Stimulated activated naive B cell treated with anti-CD40 and anti-IgM and Interleukin-4, amounts not matched to agents 10 μg/mL and 1 μg/mL and 100 μg/mL, for 72 hours (primary cell): Measurements from ENCODE around the gene ANKUB1.

ENCODE experiments used
- ATAC-seq, 2 donors: fragments of 150-1000 bp; cut with Tn5 transposase; replicated peaks; 2 replicates each; pipeline ENCODE4 v1.10.0; 2021; ENCODE audit warnings: moderate library complexity in 1 of 2
- DNase-seq: peaks from one replicate; pipeline ENCODE4 v3.0.0; 2021
- H3K27ac Mint-ChIP-seq: one replicate; pipeline ENCODE4 v1.8.0; 2022; ENCODE audit warnings: mild to moderate bottlenecking, mixed read lengths
- H3K27me3 Mint-ChIP-seq, 2 donors: one replicate each; pipeline ENCODE4 v1.8.0; 2022; ENCODE audit warnings: mixed read lengths in 2 of 2
- H3K36me3 Mint-ChIP-seq, 2 donors: one replicate each; pipeline ENCODE4 v1.8.0; 2022; ENCODE audit warnings: mixed read lengths in 2 of 2, mild to moderate bottlenecking in 1 of 2
- H3K4me1 Mint-ChIP-seq, 2 donors: one replicate each; pipeline ENCODE4 v1.8.0; 2022; ENCODE audit warnings: mixed read lengths in 2 of 2, mild to moderate bottlenecking in 1 of 2
- H3K4me3 Mint-ChIP-seq, 2 donors: one replicate each; pipeline ENCODE4 v1.8.0; 2022; ENCODE audit warnings: mild to moderate bottlenecking in 2 of 2, mixed read lengths in 2 of 2, moderate library complexity in 1 of 2
- H3K9me3 Mint-ChIP-seq, 2 donors: one replicate each; pipeline ENCODE4 v1.8.0; 2022; ENCODE audit warnings: mixed read lengths in 2 of 2, mild to moderate bottlenecking in 1 of 2

Gene ANKUB1

DNA sequence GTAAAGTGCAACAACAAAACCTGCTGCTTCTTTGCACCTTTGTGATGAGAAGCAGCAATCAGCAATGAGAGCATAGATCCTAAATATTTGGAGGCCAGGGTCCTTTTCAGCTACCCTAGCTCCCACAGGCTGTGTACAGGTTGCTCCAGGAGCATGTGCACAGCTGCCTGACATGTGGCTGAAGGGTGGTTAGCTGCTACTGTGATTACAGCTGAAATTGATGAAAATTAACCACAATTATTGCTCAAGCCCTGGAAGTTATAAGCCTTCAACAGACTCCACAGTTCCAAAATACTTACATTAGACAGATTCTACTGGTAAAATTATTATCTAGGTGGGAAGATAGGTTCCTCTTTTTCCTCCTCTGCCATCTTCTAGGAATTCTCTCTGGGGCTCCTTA, 68.6 kb downstream of the ANKUB1 start:
- ATAC-seq, result no peak

DNA sequence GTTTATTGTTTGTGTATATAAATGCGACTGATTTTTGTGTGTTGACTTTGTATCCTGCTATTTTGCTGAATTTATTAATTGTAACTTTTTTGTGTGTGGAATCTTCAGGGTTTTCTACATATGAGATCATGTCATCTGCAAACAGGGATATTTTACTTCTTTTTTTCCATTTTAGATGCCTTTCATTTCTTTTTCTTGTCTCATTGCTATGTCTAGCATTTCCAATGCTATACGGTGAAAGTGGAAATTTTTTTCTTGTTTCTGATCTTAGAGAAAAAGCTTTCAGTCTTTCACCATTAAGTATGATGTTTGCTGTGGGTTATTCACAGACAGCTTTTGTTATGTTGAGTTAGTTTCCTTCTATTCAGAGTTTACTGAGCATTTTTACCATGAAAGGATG, 71.4 kb downstream of the ANKUB1 start:
- ATAC-seq (no peak), DNase-seq (no peak)
- Mint-ChIP-seq H3K27me3 (no peaks in the 10 kb centered on the region), H3K9me3 (peaks cover 11 to 12% of the 10 kb centered on the region in 2 donors), H3K27ac (no peak overlapping the region), H3K4me3 (no peak overlapping the region), H3K4me1 (no peaks in the 10 kb centered on the region), H3K36me3 (peaks cover 15 to 32% of the 10 kb centered on the region in 2 donors)

More for the DNA sequence above, 68.6 kb downstream of the ANKUB1 start:
- Mint-ChIP-seq H3K36me3 (peaks cover 15 to 32% of the 10 kb centered on the region in 2 donors), H3K27ac (no peak overlapping the region), H3K9me3 (peaks cover 11 to 12% of the 10 kb centered on the region in 2 donors), H3K4me3 (no peak overlapping the region), H3K27me3 (no peaks in the 10 kb centered on the region), H3K4me1 (no peaks in the 10 kb centered on the region)
- no peak for DNase-seq

DNA sequence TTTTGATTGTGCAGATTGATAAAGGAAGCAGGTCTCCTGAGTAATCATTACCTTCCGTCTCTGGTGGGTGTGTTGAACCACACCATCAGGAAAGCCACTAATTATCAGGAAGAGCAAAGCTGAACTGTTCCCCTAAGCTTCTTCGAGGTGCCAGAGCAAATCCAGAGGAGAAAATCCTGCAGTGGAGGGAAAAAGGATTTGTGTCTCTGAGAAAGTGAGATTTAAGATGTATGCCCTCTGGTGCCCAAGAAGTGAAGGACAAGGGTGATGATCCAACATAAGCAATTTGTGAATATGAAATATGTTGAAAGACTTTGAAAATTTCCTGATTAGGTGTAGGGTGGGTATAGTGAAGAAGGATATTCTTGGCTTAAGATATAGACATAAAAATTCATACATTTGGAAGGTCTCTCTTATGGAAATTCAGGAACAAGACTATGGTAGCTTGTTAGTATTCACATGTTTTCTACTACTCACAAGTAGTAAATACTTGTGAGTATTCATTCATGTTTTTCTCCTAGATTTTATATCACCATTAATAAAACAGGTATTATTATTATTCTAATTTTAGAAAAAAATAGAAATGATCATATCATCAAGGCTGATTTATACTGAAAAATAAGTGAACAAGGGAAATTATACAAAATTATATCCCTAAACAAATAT, 74.8 kb downstream of the ANKUB1 start:
- Mint-ChIP-seq H3K27me3 (no peaks in the 10 kb centered on the region), H3K27ac (no peak overlapping the region), H3K4me1 (no peaks in the 10 kb centered on the region), H3K4me3 (no peak overlapping the region), H3K36me3 (peaks cover 2 to 12% of the 10 kb centered on the region in 2 donors), H3K9me3 (peaks cover 9 to 11% of the 10 kb centered on the region in 2 donors)
- DNase-seq (peak; percentile 3), ATAC-seq (no peak)

DNA sequence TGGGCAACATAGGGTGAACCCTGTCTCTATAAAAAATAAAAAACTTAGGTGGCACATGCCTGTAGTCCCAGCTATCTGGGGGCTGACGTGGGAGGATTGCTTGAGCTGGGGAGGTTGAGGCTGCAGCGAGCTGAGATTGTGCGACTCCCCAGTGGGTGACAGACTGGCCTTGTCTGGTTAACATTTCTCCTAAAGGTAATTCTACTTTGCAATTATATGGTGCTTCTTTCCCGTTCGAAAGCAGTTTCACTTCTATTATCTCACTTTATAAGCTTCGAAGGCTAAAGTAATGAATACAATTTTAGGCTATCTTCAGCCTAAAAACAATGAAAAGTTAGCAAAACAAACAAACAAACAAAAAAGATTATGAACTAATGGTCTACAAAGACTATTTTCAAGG, 75.4 kb downstream of the ANKUB1 start:
- Mint-ChIP-seq H3K36me3 (peaks cover 1 to 11% of the 10 kb centered on the region in 2 donors), H3K4me3 (no peak overlapping the region), H3K27me3 (no peaks in the 10 kb centered on the region), H3K4me1 (no peaks in the 10 kb centered on the region), H3K27ac (no peak overlapping the region), H3K9me3 (peaks cover 8 to 11% of the 10 kb centered on the region in 2 donors)
- ATAC-seq, result no peak
- no peak for DNase-seq

DNA sequence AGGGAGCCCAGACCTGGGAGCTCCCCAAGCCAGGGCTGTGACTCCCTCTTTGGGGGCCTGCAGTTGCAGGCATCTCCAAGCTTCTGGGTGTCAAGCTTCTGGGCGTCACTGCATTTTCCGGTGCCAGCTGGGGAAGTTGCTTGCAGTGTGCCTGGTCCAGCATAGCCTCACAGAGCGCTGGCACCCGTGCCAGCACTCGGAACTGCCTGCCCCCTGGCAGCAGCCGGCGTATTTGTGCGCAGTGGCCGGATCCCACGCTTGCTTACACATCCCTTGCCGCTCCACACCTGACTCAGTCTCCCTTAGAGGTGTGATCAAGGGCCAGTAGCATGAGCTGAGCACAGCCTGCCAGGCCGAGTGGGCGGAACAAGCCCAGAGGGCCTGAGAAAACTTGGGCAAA, 77.1 kb downstream of the ANKUB1 start:
- no peak overlapping the region for H3K4me3 Mint-ChIP-seq
- peaks cover 1 to 4% of the 10 kb centered on the region in 2 donors for H3K36me3 Mint-ChIP-seq
- H3K9me3 Mint-ChIP-seq, result no peaks in the 10 kb centered on the region
- DNase-seq, result no peak
- H3K27ac Mint-ChIP-seq, result no peak overlapping the region
- no peak for ATAC-seq
- H3K27me3 Mint-ChIP-seq, result no peaks in the 10 kb centered on the region
- no peaks in the 10 kb centered on the region for H3K4me1 Mint-ChIP-seq

DNA sequence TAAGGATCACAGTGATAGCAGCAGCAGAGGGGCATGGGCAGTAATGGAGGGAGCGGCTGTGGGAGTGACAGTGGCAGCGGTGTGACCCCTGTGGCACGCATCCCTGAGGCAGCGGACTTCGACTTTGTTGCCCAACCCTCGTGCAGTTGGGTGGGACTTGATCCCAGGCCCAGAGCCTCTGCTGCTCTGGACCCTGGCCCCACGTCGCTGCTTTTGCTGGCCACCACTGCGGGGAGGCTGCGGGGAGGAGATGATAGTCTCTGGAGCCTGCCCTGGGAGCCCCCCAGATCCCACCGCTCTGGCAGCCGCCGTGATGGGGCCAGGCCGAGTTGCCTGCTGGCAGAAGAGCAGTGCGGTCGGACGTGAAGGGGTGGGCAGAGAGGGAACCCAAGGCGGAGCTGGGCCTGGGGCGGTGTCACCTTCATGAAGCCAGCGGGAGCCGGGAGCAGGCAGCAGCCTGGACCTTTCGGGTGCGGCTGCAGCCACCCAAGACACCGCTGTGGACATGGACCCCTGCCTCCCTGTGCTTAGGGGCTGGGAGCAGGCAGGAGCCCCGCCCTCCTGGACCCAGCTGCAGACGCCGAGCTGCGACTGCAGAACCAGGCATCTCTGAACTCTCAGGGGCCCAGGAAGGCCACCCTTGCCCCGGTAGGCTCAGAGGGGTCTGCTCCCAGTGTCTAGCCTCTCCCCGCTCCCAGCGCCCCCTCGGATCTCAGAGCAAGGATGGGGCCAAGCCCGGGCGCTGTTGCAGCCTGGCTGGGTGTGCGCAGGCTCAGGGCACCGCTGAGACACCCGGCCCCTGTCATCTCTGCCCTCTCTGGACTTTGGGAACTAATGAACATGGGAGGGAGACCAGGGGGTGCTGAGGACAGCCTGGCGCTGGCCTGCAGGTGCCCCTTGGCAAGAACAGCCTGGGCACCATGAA, 78.4 kb downstream of the ANKUB1 start:
- no peak overlapping the region for H3K27ac Mint-ChIP-seq
- no peak overlapping the region for H3K4me3 Mint-ChIP-seq
- H3K4me1 Mint-ChIP-seq, result no peaks in the 10 kb centered on the region
- no peaks in the 10 kb centered on the region for H3K9me3 Mint-ChIP-seq
- peaks cover 1 to 4% of the 10 kb centered on the region in 2 donors for H3K36me3 Mint-ChIP-seq
- H3K27me3 Mint-ChIP-seq, result no peaks in the 10 kb centered on the region
- DNase-seq (no peak), ATAC-seq (no peak)
